Fibroblast of skin of right biceps (primary cell): ENCODE data around the gene CRYBB3.

Source experiments
- DNase-seq: peaks from one replicate; pipeline ENCODE4 v3.0.0-alpha.2; 2013

The CRYBB3 gene

DNA sequence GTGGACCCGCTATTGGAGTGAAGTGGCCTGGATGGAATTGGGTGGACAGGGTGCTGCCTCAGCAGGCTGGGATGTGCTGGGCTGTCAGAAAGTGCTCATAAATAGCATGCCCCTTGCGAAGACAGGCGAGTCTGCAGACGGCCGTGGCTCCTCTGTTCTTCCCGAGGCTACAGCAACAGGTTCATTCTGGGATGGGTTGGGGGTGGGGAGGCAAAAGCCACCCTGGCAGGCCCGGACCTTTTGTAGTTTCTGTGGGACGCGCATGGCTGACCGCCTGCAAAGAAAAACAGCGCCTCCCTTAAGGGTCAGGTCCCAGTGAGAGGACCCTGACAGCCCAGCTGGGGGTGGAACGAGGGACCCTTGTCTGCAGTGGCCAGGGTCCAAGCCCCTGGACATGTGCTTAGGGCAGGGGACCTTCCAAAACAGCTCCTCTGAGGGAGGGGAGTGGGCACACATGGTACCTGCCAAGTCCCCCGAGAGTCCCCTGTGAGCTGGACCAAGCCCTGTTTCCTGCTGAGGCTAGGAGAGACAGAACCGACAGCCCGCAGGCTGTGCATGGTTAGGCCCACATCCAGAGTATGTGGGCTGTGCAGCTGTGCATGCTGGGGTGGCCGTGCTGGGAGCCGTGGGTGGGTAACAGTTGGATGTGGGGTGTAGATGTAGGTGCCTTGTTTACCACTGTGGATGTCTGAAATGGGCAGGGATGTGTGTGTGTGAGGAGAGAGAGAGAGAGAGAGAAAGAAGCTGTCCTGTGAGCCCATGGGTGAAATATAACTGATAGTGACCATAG, at the start of gene CRYBB3:
Gene CRYBB3 (plus strand): TSS at position 128 of the 790 bp plus-strand sequence. CDS start 1,539 bp downstream, outside the sequence.
- DNase-seq = no peak

GRCh38 chr22:25153961-25154666, 45.5 kb upstream of the CRYBB3 start:
- DNase-seq = no peak

DNA sequence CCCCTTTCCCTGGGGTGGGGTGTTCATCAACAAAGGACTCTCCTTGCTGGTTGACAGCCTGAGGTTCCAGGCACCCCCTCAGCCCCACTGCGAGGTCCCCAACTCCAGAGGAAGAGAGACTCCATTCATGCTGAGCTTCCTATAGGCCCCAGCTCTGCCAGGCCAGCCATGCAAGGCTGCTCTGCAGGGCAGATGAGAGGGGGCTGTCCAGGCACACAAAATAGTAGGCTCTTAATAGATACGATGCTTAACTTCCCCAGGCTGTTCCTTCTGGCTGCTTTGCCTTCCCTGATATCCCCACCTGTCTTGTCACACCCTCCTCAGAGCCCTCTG, 45.0 kb upstream of the CRYBB3 start:
- no peak for DNase-seq

GRCh38 chr22:25156736-25157135, 42.9 kb upstream of the CRYBB3 start:
- DNase-seq = no peak

- DNase-seq = peak; percentile 2
These were observed 40.6 kb upstream of the CRYBB3 start for GRCh38 chr22:25159028-25159427.

DNA sequence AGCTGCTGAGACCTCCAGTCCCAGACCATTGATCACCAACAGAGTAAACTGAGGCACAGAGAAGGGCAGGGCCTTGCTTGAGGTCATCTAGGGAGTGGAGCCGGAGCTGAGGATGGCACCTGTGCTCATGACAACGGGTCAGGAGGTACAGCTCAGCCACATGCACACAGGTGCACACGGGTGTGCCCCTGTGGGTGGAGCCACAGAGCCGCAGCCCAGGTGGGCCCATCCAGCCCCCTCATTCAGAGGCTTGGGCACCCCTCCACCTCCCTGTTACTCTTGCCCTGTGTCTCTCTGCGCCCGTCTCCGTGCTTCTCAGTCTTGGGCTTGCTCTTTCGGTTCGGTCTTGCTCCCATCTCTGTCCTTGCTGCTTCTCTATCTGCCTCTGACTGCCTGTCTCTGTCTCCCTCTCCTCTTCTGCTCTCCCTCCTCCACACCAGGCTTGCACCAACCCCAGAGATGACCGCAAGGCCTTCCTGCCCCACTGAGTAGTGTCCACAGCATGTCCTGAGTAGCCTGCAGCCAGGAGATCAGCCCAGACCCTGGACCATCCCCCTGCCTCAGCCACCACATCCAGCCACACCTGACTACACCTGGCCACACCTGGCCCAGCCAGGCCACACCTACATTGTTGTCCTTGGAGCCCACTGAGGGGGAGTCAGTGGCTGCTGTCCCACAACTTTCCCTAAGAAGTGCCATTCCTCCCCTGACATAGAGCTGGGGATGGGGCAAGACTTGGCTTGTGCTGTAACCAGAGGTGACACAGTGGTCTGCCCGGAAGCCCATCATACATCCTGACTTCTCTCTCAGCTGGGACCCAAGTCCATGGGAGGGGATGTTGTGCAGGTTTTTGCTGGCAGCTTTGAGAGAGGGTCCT, 39.3 kb upstream of the CRYBB3 start:
- no peak for DNase-seq

DNA sequence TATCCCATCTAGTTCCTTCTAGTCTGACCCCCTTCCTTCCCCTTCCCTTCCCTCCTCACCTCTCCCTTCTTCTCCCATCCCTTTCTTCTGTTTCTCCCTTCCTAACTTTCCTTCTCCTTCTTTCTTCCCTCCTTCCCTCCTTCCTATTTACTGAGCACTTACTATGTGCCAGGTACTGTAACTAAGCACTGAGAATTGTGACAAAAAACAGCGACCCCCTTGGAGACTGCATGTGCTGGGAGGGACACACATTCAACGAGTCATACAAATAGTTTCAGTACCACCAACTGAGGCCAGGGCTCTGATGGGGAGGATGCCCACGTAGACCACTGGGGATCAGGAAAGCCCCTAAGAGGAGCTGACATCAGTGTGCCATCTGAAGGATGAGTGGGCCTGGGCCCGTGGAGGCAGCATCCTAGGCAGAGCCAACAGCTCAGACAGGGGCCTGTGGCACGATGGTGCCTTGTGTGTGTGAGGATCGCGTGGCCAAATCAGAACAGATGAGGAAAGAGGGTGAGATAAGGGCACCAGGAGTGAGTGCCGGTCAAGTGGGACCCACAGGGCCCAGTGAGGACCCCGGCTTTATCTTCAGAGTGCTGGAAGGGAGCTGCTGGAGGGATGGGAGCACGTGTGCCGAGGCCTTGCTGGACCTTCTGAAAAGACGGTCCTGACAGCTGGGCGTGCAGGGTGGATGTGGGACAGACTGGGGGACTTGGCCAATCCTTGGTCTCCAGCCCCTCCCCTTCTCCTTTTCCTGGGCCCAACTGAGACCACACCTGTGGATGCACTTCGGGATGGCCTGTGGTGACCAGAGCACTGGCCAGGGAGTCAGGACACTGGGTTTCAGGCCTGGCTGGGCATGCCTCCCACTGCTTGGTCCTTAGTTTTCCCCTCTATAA, 38.4 kb upstream of the CRYBB3 start:
- no peak for DNase-seq

DNA sequence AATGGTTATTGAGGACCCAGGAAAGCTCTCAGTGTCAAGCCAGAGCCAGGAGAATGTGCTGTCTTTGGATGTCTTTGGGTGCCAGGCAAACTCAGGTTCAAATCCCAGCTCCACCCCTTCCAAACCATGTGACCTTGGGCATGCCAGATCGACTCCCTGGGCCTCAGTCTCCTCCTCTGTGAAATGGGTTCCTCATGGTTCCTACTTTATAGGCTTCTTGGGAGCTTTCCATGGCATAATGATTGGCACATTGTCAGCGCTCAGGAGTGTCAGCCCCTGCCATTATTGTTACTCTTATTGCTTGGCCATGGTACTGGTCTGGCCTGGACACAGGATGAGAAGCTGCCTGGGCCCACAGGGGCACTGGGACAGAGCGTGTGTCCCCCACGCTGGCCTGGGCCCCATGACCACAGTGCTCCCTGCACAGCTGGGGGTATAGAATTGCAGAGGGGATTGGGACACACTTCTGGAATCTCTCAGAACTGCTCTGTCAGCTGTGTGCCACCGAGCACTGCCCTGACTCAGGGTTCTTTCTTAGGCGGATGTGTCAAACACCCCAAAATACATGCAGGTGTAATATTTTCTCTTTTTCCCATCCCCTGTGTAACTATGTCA, 37.6 kb upstream of the CRYBB3 start:
- DNase-seq = no peak

DNA sequence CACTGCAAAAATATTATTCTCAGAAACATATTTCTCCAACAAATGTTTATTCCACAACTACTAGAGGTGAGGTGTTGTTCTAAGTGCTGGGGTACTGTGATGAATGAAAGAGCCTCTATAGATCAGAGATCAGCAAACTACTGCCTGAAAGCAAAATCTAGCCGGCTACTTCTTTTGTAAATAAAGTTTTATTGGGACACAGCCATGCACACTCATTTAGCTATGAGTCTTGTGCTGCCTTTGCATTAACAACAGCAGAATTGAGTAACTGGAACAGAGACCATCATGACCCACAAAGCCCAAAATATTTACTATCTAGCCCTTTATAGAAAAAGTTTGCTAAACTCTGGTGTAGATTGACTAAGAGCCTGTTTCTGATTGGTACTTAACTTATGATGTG, 37.1 kb upstream of the CRYBB3 start:
- DNase-seq = no peak

DNA sequence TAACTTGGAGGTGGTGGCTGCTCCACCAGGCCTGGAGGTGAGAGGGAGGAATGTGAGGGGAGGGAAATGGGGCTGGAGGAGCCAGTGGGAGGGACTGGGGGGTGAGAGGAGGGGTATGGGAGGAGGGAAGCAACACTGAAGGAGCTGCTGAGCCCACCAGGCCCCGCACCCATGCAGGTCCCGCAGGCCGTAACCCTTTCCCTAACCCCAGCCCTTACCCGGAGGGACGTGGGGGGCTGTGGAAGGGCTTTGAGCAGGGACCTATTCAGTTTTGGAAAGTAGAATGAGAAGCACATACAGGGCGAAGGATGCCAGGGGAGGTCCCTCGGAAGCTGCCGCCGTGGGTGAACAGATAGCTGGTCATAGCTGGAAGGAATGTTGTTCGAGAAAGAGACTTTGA, 33.9 kb upstream of the CRYBB3 start:
- no peak for DNase-seq

DNA sequence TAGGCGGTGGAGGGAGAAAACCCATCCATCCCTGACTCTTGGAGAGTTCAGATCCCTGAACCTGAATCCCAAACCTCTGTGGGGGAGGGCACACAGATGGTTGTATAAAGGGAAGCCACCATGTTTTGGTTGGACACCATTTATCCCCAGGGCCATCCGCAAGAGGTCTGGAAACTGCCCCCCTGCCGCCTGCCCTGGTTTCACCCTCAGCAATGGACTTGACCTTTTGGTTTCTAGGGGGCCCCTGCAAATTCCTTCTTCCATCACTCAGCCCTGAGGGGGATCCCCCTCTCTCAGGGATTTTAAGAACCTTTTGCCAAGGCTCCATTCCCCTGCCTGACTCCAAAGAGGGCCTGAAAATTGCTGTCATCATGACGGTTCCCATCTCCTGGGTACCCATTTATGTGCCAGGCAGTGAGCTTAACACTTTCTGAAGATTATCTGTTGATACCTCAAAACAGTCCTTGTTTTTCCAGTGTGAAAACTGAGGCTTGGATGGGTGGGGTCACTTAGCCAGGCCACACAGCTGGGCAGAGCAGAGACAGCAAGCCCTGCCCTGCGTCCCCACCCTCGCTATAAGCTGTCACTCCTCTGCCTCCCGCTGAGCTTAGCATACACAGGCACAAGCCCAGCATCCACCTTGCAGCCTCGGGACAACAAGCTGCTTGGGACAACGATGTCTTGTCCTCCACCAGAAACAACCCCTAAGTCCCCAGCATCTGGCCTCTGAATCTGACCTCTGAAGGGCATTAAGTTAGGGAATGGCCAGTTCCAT, 33.2 kb upstream of the CRYBB3 start:
- DNase-seq = no peak

DNA sequence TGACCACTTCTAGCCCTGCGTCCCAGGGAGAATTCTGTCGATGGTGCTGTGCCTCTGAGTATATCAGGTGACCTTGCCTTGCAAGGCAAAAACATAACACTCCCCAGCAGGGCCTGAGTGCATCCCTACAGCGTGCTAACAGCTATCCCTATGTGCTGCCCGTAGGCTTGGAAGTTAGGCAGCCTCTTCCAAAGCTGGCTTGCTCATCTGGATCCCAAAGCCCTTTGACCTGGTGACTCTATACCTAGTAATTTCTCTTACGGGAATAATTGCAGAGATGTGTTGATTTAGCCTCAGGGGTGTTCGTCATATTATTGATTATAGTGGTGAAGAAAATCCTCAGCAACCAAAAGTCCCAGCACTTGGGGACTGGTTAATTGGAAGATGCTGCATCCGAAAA, 32.6 kb upstream of the CRYBB3 start:
- no peak for DNase-seq

DNA sequence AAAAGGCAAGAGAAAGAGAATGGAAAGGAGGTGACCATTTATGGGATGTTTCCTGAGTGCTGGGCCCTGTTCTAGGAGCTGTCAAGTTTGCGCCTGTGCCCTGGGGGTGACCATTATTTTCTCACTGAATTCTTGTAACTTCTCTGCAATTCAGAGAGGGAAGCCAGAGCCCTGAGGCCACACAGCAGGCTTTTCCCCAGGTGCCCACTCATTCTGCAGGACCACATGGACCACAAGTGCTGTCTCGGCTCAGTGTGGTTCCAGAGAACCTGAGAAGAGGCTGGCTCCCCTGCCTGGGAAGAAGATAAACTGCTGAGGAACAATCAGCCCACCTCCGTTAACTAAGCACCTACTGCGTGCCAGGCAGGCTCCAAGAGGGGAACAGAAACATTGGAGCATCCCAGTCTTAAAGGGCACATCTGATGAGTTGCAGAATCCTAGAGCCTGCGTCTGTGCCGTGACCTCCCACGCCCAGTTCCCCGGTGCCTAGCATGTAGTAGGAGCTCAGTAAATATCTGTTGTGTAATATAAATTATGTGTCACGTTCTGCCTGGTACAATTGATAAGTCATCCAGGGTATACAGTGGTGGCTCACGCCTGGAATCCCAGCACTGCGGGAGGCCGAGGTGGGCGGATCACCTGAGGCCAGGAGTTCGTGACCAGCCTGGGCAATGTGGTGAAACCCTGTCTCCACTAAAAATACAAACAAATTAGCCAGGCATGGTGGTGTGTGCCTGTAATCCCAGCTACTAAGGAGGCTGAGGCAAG, 31.6 kb upstream of the CRYBB3 start:
- no peak for DNase-seq

DNA sequence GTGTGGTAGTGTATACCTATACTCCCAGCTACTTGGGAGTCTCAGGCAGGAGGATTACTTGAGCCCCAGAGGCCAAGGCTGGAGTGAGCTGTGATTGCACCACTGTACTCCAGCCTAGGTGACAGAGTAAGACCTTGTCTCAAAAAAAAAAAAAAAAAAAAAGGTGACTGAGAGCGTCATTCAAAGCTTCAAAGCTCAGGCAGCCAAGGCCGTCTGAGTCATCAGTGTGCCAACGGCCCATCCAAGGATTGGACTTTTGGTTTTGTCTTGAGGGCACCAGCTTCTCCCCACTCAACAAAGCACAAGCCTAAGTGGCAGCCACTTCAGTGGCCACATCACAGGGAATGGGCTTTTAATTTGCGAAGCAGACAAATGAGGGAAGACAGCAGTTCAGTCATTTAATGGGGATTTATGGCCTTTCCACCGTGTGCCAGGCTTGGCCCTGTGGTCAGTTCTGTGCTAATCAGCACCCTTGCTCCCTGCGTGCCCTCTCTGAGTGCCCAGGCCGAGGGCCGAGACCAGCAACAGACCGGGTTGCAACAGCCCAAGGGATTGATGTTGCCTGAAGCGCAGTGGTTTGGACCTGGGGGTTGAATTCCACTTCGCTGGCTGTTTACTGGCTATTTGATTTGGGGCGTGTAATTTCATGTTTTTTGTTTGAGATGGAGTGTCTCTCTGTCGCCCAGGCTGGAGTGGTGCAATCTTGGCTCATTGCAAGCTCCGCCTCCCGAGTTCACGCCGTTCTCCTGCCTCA, 30.2 kb upstream of the CRYBB3 start:
- DNase-seq = no peak

DNA sequence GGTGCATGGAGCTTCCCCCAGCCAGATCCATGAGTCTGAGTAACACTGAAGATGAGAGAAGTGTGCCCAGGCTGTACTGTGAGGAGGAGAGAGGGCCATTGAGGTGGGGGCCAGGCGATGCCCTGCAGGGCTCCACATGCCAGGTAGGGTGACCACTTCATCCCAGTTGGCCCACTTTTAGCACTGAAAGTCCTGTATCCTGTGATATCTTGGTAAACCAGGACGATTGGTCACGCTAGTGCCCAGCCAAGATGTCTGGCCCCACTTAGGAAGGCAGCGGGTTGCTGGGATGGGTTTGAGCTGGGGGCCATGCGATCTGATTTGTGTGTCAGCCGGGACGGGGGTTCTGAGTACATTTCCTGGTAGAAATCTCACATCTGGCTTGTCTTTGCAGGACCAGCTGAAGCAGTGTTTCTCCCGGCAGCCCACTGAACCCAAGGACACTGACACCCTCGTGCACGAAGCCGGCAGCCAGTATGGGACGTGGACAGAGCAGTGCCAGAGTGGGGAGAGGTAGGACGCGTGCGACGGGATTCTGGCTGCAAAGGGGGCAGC, 29.2 kb upstream of the CRYBB3 start:
- DNase-seq = no peak

- DNase-seq = no peak
These were observed 27.5 kb upstream of the CRYBB3 start for GRCh38 chr22:25172153-25172552.

GRCh38 chr22:25174156-25174887, 25.3 kb upstream of the CRYBB3 start:
- DNase-seq = no peak

GRCh38 chr22:25174888-25175411, 24.7 kb upstream of the CRYBB3 start:
- no peak for DNase-seq
